Measurements from ENCODE around the gene ACAT2.

The ACAT2 gene

DNA sequence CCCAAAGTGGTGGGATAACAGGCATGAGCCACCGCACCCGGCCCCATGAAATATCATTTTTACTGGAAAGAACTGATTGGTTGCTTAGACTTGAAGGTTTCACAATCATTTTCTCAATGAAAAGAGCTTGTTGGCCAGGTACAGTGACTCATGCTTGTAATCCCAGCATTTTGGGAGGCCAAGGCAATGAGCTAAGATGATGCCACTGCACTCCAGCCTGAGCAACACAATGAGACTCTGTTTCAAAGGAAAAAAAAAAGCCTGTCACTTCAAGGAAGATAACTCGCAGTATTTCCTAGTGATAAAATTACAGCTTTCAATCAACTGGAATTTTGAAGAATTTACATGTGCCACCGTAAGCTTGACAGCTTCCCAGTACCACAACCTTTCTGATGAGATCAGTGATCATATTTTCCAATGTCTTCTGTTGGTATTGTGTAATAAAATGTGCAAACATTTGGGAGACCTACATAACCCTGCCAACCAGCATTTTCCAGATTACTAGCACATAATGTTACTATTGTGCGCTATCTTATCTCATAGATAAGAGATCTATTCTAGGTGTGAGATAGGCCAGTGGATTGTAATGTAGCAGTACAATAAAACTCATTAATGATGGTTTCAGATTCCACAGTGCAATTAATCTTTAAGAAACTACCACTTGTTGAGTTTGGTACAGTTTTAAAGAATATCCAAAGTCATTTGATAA, 45.5 kb downstream of the ACAT2 start (continued):
- peak; percentile 61; the same call in 1 of the 2 replicates for TF ChIP-seq SCRT1 (tag by site-specific recombination; IDR thresholded peaks at IDR 0.05; ENCODE audit: borderline replicate concordance)
- peak; percentile 86 for TF ChIP-seq SCRT2 (tag by site-specific recombination; IDR thresholded peaks at IDR 0.05)
- no peak for TF ChIP-seq ZSCAN30 (tag by site-specific recombination; IDR thresholded peaks at IDR 0.05)
- no peak for TF ChIP-seq ZNF792 (tag by site-specific recombination; IDR thresholded peaks at IDR 0.05)
- no peak for TF ChIP-seq ZNF768 (tag by site-specific recombination; IDR thresholded peaks at IDR 0.05)
- peak; percentile 80 for TF ChIP-seq SP7 (tag by site-specific recombination; IDR thresholded peaks at IDR 0.05)
- no peak for TF ChIP-seq ZNF571 (tag by site-specific recombination; IDR thresholded peaks at IDR 0.05)
- no peak for TF ChIP-seq KLF8 (tag by site-specific recombination; IDR thresholded peaks at IDR 0.05)
- no peak for TF ChIP-seq ZNF239 (tag by site-specific recombination; IDR thresholded peaks at IDR 0.05)
- peak; percentile 56; the same call in 1 of the 2 replicates for TF ChIP-seq ZNF350 (tag by site-specific recombination; IDR thresholded peaks at IDR 0.05)
- TF ChIP-seq, protein P1, sequence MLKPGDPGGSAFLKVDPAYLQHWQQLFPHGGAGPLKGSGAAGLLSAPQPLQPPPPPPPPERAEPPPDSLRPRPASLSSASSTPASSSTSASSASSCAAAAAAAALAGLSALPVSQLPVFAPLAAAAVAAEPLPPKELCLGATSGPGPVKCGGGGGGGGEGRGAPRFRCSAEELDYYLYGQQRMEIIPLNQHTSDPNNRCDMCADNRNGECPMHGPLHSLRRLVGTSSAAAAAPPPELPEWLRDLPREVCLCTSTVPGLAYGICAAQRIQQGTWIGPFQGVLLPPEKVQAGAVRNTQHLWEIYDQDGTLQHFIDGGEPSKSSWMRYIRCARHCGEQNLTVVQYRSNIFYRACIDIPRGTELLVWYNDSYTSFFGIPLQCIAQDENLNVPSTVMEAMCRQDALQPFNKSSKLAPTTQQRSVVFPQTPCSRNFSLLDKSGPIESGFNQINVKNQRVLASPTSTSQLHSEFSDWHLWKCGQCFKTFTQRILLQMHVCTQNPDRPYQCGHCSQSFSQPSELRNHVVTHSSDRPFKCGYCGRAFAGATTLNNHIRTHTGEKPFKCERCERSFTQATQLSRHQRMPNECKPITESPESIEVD (tag by site-specific recombination; IDR thresholded peaks at IDR 0.05): peak; percentile 69
- TF ChIP-seq FEZF1 (tag by site-specific recombination; IDR thresholded peaks at IDR 0.05): peak; percentile 50; the same call in 1 of the 2 replicates
- TF ChIP-seq ZNF555 (tag by site-specific recombination; conservative IDR thresholded peaks at IDR 0.05): no peak
- TF ChIP-seq ZNF843 (tag by site-specific recombination; IDR thresholded peaks at IDR 0.05): peak; percentile 90
- peak; percentile 83 for TF ChIP-seq ZXDB (tag by site-specific recombination; IDR thresholded peaks at IDR 0.05)
- TF ChIP-seq, protein P2, sequence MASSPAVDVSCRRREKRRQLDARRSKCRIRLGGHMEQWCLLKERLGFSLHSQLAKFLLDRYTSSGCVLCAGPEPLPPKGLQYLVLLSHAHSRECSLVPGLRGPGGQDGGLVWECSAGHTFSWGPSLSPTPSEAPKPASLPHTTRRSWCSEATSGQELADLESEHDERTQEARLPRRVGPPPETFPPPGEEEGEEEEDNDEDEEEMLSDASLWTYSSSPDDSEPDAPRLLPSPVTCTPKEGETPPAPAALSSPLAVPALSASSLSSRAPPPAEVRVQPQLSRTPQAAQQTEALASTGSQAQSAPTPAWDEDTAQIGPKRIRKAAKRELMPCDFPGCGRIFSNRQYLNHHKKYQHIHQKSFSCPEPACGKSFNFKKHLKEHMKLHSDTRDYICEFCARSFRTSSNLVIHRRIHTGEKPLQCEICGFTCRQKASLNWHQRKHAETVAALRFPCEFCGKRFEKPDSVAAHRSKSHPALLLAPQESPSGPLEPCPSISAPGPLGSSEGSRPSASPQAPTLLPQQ (tag by site-specific recombination; IDR thresholded peaks at IDR 0.05): 0 out of 2 replicates have a peak, but pooled peaks have one; percentile 18

DNA sequence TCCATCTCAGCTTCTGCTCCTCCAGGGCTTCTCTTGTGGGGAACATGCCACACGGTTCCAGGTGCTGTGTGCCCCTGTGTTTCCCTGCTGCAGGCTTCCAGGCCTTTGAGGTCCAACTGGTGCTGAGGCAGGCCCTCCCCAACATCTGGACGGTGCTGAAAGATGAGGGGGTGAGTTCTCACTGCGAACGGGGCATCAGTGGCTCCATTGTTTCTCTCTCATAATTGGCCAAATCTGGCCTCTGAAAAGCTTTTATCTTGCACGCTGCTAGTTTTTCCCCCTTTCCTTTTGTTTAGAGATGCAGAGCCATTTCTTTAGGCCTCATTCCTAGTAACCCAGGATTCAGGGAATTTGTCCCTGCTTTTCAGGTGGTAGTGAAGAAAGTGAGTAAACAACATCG, 46.8 kb downstream of the ACAT2 start:
- ChIA-PET CTCF (no interaction called here), POLR2A (interaction anchor here (5.7 kb wide), 1 partner anchor 18 kb away, joined by 47 read pairs; the partner anchor contains the start of genes MRPL18 and TCP1)
- peaks cover 4% of the 10 kb centered on the region for H3K4me1 ChIP-seq (ENCODE audit: control insufficient read depth, insufficient read depth, low read length)
- no peaks in the 10 kb centered on the region for H3K36me3 ChIP-seq (ENCODE audit: control insufficient read depth in 2 of 2, insufficient read depth in 1 of 2, low read length in 2 of 2)
- no peak overlapping the region for H3K4me3 ChIP-seq (ENCODE audit: low read depth, low read length)
- H3K27ac ChIP-seq (ENCODE audit: extremely low read depth, low read depth, low read length): no peak overlapping the region
- H3K9me3 ChIP-seq (ENCODE audit: control insufficient read depth, insufficient read depth, low read depth, low read length): no peaks in the 10 kb centered on the region
- TF ChIP-seq ZNF621 (tag by site-specific recombination; IDR thresholded peaks at IDR 0.05): no peak
- TF ChIP-seq, protein P3, sequence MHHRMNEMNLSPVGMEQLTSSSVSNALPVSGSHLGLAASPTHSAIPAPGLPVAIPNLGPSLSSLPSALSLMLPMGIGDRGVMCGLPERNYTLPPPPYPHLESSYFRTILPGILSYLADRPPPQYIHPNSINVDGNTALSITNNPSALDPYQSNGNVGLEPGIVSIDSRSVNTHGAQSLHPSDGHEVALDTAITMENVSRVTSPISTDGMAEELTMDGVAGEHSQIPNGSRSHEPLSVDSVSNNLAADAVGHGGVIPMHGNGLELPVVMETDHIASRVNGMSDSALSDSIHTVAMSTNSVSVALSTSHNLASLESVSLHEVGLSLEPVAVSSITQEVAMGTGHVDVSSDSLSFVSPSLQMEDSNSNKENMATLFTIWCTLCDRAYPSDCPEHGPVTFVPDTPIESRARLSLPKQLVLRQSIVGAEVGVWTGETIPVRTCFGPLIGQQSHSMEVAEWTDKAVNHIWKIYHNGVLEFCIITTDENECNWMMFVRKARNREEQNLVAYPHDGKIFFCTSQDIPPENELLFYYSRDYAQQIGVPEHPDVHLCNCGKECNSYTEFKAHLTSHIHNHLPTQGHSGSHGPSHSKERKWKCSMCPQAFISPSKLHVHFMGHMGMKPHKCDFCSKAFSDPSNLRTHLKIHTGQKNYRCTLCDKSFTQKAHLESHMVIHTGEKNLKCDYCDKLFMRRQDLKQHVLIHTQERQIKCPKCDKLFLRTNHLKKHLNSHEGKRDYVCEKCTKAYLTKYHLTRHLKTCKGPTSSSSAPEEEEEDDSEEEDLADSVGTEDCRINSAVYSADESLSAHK (tag by site-specific recombination; IDR thresholded peaks at IDR 0.05): no peak
- no peak for TF ChIP-seq KLF1 (tag by site-specific recombination; IDR thresholded peaks at IDR 0.05)
- TF ChIP-seq, protein P4, sequence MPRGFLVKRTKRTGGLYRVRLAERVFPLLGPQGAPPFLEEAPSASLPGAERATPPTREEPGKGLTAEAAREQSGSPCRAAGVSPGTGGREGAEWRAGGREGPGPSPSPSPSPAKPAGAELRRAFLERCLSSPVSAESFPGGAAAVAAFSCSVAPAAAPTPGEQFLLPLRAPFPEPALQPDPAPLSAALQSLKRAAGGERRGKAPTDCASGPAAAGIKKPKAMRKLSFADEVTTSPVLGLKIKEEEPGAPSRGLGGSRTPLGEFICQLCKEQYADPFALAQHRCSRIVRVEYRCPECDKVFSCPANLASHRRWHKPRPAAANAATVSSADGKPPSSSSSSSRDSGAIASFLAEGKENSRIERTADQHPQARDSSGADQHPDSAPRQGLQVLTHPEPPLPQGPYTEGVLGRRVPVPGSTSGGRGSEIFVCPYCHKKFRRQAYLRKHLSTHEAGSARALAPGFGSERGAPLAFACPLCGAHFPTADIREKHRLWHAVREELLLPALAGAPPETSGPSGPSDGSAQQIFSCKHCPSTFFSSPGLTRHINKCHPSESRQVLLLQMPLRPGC (tag by site-specific recombination; IDR thresholded peaks at IDR 0.05): no peak
- TF ChIP-seq ZNF2 (tag by site-specific recombination; IDR thresholded peaks at IDR 0.05): no peak
- no peak for TF ChIP-seq ZNF664 (tag by site-specific recombination; IDR thresholded peaks at IDR 0.05)
- TF ChIP-seq ZNF350 (tag by site-specific recombination; IDR thresholded peaks at IDR 0.05): no peak
- no peak for TF ChIP-seq ZNF571 (tag by site-specific recombination; IDR thresholded peaks at IDR 0.05)
- TF ChIP-seq ZNF354C (tag by site-specific recombination; IDR thresholded peaks at IDR 0.05; ENCODE audit: borderline replicate concordance, low read depth): no peak
- no peak for TF ChIP-seq ZNF404 (tag by site-specific recombination; IDR thresholded peaks at IDR 0.05)
- no peak for TF ChIP-seq ZNF837 (tag by site-specific recombination; IDR thresholded peaks at IDR 0.05)
- TF ChIP-seq, protein P1 (tag by site-specific recombination; IDR thresholded peaks at IDR 0.05): no peak
- no peak for TF ChIP-seq MYNN (tag by site-specific recombination; IDR thresholded peaks at IDR 0.05; ENCODE audit: borderline replicate concordance)
- TF ChIP-seq BCL11A (tag by site-specific recombination; IDR thresholded peaks at IDR 0.05; ENCODE audit: low read depth): no peak
- no peak for TF ChIP-seq ZNF157 (tag by site-specific recombination; IDR thresholded peaks at IDR 0.05)
